ENCODE data around the gene CCDC178. TPM values are rescaled to one million over a fixed set of nuclear protein-coding genes. Genes with fewer than 3 reads are reported as not detected.

The CCDC178 gene
- polyA plus RNA-seq, 1 experiment: not detected

GRCh38 chr18:33107511-33107910, 333.0 kb downstream of the CCDC178 start:
- no peak for DNase-seq (ENCODE audit: low read depth, low spot score)
- no peak overlapping the region for H3K27ac ChIP-seq (ENCODE audit: low read depth, low read length)
- POLR2A ChIA-PET: no interaction called here
- TF ChIP-seq CTCF (IDR thresholded peaks at IDR 0.05; ENCODE audit: low read depth, low read length): no peak
- H3K9me3 ChIP-seq (ENCODE audit: control insufficient read depth, insufficient read depth, low read length): no peaks in the 10 kb centered on the region
- H3K27me3 ChIP-seq (ENCODE audit: control insufficient read depth, insufficient read depth, low read length): no peaks in the 10 kb centered on the region
- CTCF ChIA-PET: no interaction called here
- H3K4me3 ChIP-seq (ENCODE audit: low read depth, low read length): no peak overlapping the region

- CTCF ChIA-PET: no interaction called here
- Histone ChIP-seq H3K27me3 (ENCODE audit: control insufficient read depth, insufficient read depth, low read length) (no peaks in the 10 kb centered on the region), H3K4me3 (ENCODE audit: low read depth, low read length) (no peak overlapping the region), H3K9me3 (ENCODE audit: control insufficient read depth, insufficient read depth, low read length) (no peaks in the 10 kb centered on the region), H3K27ac (ENCODE audit: low read depth, low read length) (no peak overlapping the region)
- POLR2A ChIA-PET: no interaction called here
- DNase-seq (ENCODE audit: low read depth, low spot score): no peak
- no peak for TF ChIP-seq CTCF (IDR thresholded peaks at IDR 0.05; ENCODE audit: low read depth, low read length)
Measured at GRCh38 chr18:33101316-33101715, 339.2 kb downstream of the CCDC178 start.

GRCh38 chr18:33099626-33100025, 340.9 kb downstream of the CCDC178 start:
- Histone ChIP-seq H3K27me3 (ENCODE audit: control insufficient read depth, insufficient read depth, low read length) (no peaks in the 10 kb centered on the region), H3K9me3 (ENCODE audit: control insufficient read depth, insufficient read depth, low read length) (no peaks in the 10 kb centered on the region), H3K4me3 (ENCODE audit: low read depth, low read length) (no peak overlapping the region), H3K27ac (ENCODE audit: low read depth, low read length) (no peak overlapping the region)
- TF ChIP-seq CTCF (IDR thresholded peaks at IDR 0.05; ENCODE audit: low read depth, low read length): no peak
- POLR2A ChIA-PET: no interaction called here
- CTCF ChIA-PET: no interaction called here
- DNase-seq (ENCODE audit: low read depth, low spot score): no peak

- no peaks in the 10 kb centered on the region for H3K27me3 ChIP-seq (ENCODE audit: control insufficient read depth, insufficient read depth, low read length)
- H3K27ac ChIP-seq (ENCODE audit: low read depth, low read length): no peak overlapping the region
- DNase-seq (ENCODE audit: low read depth, low spot score): no peak
- H3K9me3 ChIP-seq (ENCODE audit: control insufficient read depth, insufficient read depth, low read length): no peaks in the 10 kb centered on the region
- no peak for TF ChIP-seq CTCF (IDR thresholded peaks at IDR 0.05; ENCODE audit: low read depth, low read length)
- no peak overlapping the region for H3K4me3 ChIP-seq (ENCODE audit: low read depth, low read length)
- ChIA-PET CTCF (no interaction called here), POLR2A (no interaction called here)
Measured at GRCh38 chr18:33097126-33097525, 343.4 kb downstream of the CCDC178 start.

GRCh38 chr18:33090461-33090860, 350.1 kb downstream of the CCDC178 start:
- no peak for TF ChIP-seq CTCF (IDR thresholded peaks at IDR 0.05; ENCODE audit: low read depth, low read length)
- H3K27ac ChIP-seq (ENCODE audit: low read depth, low read length): no peak overlapping the region
- no peaks in the 10 kb centered on the region for H3K27me3 ChIP-seq (ENCODE audit: control insufficient read depth, insufficient read depth, low read length)
- DNase-seq (ENCODE audit: low read depth, low spot score): no peak
- H3K4me3 ChIP-seq (ENCODE audit: low read depth, low read length): no peak overlapping the region
- POLR2A ChIA-PET: no interaction called here
- no peaks in the 10 kb centered on the region for H3K9me3 ChIP-seq (ENCODE audit: control insufficient read depth, insufficient read depth, low read length)
- CTCF ChIA-PET: no interaction called here

Data from AG04450 (cell line).